H1 (cell line): Measurements from ENCODE around the gene LDLR. TPM values are rescaled to one million over a fixed set of nuclear protein-coding genes. Genes with fewer than 3 reads are reported as not detected.

ENCODE experiments used
- ATF2 ChIP-seq: IDR thresholded peaks from 2 replicates; pipeline ENCODE4 v1.6.1; 2012; ENCODE audit warnings: low read length, inconsistent platforms
- CHD7 ChIP-seq: fragments of 300-600 bp; sonication (generic); IDR thresholded peaks from 2 replicates; pipeline ENCODE4 v1.7.1; 2012; ENCODE audit warnings: low read length, moderate library complexity, mild to moderate bottlenecking, inconsistent platforms; ENCODE audit not compliant: insufficient replicate concordance
- POU5F1 ChIP-seq: IDR thresholded peaks from 2 replicates; pipeline ENCODE4 v1.6.1; 2011; ENCODE audit warnings: low read depth, mild to moderate bottlenecking, low read length, moderate library complexity
- polyA plus RNA-seq, 7 experiments: library from polyadenylated mRNA; depleted of rRNA in 3 of 7; stranded (reverse) in 5 of 7; unstranded in 2 of 7; fragments of >200 nt in 5 of 7; fragments of 200-250 nt in 2 of 7; gene quantifications; 1 replicate in 5 of 7; 2 replicates in 1 of 7; 4 replicates in 1 of 7; pipeline versions ENCODE4 v1.2.1 to v1.2.3, GENCODE V29; 2011 to 2013; ENCODE audit warnings: missing spikeins in 2 of 7, mixed read lengths in 2 of 7
- total RNA-seq: library from RNA; stranded (reverse); fragmentation: NEBNext Ultra II Directional; extraction: Animal tissue kit (Norgen Biotek cat#: 25700); gene quantifications from 2 replicates; pipeline ENCODE4 v1.2.1, GENCODE V29; 2021

The LDLR gene
- total and polyA plus RNA-seq, 2 of the 8 experiments (the other 6 are each of a cell fraction or from before 2014, with no cell fraction given): 70.1 to 118 TPM

- TF ChIP-seq CHD7 (no peak), ATF2 (no peak), POU5F1 (no peak)
Measured at GRCh38 chr19:11098327-11098726, 9.1 kb downstream of the LDLR start (continued).
